ENCODE measurements around the gene COMMD1.
A peak's percentile ranks its signal among the peaks of the same experiment; 100 is the strongest.
"Not testable (repeated sequence)": the region's sequence is repeated elsewhere in the genome, so short reads cannot be mapped to it uniquely, and the experiment has no call there.

COMMD1 gene

DNA sequence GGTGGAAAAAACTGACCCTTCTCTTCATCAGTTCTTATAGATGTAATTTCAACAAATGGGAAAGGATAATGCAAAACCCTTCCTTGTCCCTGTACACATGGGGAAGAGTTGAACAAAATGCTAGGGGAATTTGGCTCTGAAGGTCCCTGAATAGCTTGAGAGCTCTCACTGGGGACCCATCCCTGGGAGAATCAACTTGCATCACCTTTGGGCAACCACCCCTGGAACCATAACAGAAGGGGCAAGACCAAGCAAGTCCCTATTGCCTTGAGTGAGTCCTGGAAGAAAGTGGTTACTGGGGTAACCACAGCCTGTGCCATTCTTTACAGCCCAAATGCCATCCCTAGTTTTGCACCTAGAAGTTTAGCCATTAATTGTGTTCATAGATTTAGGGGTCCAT, 238.2 kb downstream of the COMMD1 start:
- no peak for DNase-seq

GRCh38 chr2:62144689-62145477, 239.4 kb downstream of the COMMD1 start:
- DNase-seq = no peak

GRCh38 chr2:62145478-62146100, 240.1 kb downstream of the COMMD1 start:
- peak in 2 of 3 donors; percentile 18 to 24 for DNase-seq

DNA sequence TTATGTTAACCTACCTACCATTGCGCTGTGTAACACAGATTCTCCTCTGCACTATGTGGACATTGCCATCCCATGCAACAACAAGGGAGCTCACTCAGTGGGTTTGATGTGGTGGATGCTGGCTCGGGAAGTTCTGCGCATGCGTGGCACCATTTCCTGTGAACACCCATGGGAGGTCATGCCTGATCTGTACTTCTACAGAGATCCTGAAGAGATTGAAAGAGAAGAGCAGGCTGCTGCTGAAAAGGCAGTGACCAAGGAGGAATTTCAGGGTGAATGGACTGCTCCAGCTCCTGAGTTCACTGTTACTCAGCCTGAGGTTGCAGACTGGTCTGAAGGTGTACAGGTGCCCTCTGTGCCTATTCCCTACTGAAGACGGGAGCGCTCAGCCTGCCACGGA, 241.3 kb downstream of the COMMD1 start:
- not testable (repeated sequence) for DNase-seq

DNA sequence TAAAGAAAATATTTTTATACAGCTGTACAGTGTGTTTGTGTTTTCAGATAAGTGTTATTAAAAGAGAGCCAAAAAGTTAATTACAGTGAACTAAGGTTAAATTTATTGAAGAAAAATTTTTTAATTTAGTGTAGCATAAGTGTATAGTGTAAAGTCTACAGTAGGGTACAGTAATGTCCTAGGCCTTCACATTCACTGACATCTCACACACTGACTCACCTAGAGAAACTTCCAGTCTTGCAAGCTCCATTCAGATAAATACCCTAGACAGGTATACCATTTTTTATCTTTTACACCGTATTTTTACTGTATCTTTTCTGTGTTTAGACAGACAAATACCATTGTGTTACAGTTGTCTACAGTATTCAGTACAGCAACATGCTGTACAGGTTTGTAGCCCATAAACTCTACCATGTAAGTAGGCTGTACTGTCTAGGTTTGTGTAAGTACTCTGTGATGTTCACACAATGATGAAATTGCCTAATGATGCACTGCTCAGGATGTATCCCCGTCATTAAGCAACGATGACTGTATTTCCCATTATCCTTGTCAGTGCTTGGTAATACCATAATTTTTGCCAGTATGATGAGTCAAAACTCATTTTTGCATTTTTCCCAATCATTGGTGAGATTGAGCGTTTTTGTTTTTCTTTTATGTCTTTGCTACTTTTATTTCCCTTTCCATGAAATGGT, 242.3 kb downstream of the COMMD1 start:
- peak; percentile 64 to 92 (median 84) for DNase-seq

- peak; percentile 46 to 80 (median 68) for DNase-seq
Observed at GRCh38 chr2:62149708-62150107, 244.2 kb downstream of the COMMD1 start.

GRCh38 chr2:62150597-62151305, 245.3 kb downstream of the COMMD1 start:
- no peak for DNase-seq

- DNase-seq = no peak
Observed at GRCh38 chr2:62151306-62151638, 245.8 kb downstream of the COMMD1 start.

DNA sequence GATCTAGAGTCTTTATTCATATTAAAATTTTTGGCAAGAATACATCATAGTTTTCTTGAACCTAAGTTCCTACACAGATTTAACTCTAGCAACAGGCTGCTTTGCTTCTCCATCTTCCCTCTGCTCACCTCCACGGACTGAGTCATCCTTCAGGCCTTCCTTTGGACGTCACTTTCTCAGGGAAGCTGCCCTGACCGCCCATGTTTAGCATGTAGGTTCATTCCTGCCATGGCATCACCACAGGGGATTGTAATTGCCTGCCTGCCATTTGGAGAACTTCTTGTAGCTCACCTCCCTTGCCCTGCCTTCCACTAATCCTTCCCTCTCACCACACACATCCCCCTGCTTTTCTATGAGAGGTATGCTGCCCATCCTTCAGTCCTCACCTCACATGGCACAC, 246.5 kb downstream of the COMMD1 start:
- DNase-seq = no peak

DNA sequence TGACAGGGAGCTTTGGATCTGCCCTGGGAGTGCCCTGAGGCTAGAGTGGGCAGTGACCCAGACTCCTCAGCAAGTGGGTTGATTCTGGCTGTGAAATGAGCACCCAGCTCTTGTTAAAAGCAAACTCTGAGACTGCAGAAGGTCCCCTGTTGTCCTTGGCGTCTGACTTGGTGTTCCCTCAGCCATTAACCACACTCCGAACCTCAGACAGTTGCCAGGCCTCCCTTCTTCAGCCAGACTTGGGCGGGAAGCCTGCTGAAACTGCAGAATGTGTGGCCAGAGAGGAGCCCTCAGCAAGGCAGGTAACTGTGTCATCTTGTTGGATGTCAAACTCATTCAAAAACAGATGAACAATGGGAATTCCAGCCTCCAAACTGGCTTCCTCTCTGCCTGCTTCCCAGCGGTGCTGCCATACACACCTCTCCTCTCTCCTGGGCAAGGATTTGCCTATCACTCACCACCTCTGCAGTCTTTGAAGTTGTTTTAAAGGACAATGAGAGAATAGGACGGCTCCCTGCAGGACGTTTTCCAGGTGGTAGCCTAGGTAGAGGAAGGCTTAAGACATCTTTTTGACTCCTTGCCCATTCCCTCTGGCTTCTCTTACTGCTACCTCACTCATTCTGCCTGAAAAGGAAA, 251.5 kb downstream of the COMMD1 start:
- no peak for DNase-seq

DNA sequence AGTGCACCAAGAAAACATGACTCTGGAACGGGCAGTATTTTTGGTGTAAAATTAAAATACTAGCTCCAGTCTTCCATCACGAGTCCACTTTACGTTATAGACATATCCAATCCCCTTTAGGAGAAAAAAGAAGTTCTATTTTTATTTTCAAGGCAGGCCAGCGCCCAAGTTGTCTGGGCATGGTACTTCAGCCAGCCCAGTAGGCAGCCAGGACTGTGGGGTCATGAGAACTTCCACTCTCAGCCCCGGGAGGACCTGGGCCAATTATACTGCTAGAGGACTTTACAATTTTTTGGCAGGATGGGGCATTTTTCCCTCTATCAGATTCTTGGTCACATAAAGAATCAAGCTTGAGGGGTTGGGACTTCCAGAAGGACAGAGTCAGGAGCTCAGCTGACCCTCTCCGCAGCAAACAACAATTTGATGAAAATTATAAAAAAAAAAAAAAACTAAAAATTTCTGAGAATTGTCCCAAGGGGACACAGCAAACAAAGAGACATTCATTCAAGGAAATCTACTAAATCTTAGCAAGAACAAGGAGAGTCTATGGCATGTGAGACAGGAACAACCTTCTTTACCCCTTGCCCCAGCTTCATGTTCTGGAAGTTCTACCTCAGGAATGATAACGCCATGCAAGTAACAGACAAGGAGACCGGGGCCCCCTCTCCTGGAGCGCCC, 253.1 kb downstream of the COMMD1 start:
- no peak for DNase-seq

- DNase-seq = not testable (repeated sequence)
Observed at GRCh38 chr2:62160691-62161090, 255.2 kb downstream of the COMMD1 start.

DNA sequence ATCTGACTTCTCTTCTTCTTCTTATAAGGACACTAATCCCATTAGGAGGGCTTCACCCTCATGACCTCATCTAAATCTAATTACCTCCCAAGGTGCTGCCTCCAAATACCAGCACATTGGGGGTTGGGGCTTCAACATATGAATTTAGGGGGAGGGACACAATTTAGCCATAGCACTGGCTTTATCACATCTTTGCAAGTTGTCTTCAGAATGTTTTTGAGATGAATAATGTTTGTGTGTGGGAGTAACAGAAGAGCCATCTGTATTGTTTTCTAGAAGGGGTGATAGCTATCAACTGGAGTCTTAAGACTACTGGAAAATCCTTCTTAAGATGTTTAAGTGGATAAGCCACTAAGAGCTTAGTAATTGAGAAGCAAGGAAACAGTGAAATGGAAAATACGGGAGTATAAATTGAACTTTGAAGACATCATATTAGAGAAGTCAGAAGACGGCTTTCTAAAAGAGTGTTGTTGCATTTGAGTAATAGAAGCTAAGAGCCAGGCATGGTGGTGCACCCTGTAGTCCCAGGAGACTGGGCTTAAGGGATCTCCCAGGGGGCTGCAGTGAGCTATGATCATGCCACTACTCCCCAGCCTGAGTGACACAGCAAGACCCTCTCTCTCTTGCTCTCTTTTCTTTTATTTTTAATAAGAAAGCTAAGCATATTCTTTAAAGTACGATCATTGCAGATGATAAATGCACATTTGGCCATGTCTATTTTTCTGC, 257.8 kb downstream of the COMMD1 start:
- DNase-seq = no peak

- no peak for DNase-seq
Observed at GRCh38 chr2:62163834-62164233, 258.4 kb downstream of the COMMD1 start.

DNA sequence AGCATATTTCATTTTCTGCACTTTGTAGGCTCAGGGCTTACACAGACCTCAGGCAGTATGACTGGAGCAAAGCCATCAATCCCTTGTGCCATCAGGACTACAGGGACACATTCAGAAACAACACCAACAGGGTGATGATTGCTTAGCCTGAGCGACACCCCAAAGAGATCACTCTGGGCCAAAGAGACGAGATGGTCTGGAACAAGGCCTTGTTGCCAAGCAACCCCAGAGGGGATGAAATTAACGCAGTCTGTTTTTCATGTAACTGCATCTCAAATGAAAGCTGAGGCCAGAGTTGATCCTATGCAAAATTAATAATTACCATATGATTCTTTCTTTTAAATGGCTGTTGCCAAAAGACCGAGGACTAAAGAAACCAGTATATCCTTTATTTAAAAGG, 270.3 kb downstream of the COMMD1 start:
- no peak for DNase-seq

- no peak for DNase-seq
Observed at GRCh38 chr2:62176801-62177200, 271.3 kb downstream of the COMMD1 start.

DNA sequence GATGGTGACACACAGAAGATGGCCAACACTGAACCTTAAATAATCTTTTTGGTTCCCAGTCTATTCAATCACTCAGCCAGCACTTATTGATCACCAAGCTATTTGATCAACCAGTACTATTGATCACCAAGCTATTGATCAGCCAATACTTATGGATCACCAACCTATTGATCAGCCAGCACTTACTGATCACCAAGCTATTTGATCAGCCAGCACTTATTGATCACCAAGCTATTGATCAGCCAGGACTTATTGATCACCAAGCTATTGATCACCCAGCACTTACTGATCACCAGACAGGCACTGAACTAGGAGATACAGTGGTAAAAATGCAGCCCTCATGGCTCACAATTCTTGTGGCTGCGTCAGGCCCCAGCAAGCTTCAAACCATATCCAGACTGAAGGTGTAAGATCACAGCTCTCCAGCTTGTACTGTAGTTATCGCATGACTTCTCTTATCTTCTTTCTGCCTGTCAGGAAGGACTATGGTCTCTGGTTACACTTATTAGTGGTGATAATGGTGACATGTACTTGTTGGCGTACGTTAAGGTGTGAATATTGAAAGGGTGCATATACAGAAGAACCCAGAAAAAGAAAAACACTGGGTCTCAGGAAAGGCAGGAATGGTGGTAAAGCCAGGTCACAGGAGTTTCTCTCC, 272.0 kb downstream of the COMMD1 start:
- DNase-seq = no peak

DNA sequence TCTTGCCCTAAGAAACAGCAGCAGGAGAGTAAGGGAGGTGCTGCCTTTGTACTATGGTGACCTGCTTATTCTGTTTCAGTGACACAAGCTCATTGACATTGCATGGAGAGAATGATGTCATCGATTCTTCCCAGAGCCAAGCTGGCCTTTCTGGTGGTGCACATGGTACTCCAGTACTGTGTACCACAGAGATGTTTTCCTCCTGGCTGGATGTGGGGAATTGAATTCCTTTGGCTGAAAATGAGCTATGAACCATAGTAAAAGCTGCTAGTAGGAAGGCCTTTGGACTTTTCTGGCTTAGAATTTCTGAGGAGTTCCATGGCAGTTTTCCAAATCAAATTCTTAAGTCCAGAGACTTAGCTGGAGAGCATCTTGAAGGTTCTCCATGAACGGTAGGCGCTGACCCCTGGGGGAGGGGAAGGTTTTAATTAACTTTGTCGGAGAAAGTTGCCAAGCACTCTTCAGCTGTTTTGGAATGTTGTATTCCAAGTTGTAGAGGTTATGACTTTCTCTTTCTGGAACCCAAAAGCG, 273.3 kb downstream of the COMMD1 start:
- DNase-seq = peak in 1 of 3 donors; percentile 18

DNA sequence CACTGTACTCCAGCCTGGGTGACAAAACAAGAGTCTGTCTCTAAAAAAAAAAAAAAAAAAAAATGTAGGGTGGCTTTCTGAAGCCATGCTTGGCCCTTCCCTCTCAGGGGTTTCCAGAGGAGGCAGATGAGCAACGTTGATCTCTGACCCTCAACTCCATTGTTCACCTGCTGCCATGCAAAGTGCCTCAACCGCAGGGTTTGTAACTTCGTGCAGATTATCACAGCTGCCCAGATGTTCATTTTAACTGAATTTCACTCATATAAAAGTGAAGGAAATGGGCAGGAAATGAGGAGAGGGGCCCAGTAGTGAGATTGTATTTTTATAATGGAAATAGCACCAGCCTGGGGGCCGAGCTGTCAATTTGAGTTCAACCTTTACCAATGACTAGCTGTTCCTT, 275.5 kb downstream of the COMMD1 start:
- DNase-seq = no peak

DNA sequence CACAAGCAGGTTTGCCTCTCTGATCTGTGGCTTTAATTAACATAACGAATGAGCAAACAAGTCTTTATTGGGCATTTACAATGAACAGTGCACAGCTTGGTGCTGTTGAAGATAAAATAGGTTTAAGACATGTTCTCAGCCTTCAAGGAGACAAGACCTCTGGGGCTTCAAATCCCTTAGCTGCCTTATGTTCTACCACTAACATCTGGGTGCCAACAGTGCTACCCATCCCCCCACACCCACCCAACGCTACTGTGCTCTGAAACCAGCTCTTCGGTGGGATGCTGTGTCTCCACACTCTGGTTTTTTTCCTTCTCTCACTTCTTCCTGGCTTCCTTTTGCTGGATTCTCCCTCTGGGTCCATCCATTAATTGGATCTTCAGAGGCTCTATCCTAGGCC, 276.4 kb downstream of the COMMD1 start:
- DNase-seq = no peak
